ENCODE measurements around the gene STPG4. TPM values are rescaled to one million over a fixed set of nuclear protein-coding genes. Genes with fewer than 3 reads are reported as not detected.

The STPG4 gene
- total RNA-seq, 1 donor from 2014 or later, result 0.64 TPM

GRCh38 chr2:47089083-47089464 lies 66.0 kb downstream of the STPG4 start:
- no peak overlapping the region for H3K4me3 Mint-ChIP-seq (ENCODE audit: unreplicated experiment)
- peaks cover 27% of the 10 kb centered on the region for H3K4me1 ChIP-seq (ENCODE audit: insufficient read depth, low read length)
- no peak for FAIRE-seq

GRCh38 chr2:47088371-47089082 lies 66.6 kb downstream of the STPG4 start:
- Histone ChIP-seq H3K36me3 (ENCODE audit: insufficient read depth, low read length) (no peaks in the 10 kb centered on the region), H3K27ac (ENCODE audit: low read depth, low read length) (peak overlapping the region; percentile 65), H3K9ac (ENCODE audit: low read length) (peak overlapping the region; percentile 52), H3K4me1 (ENCODE audit: insufficient read depth, low read length) (peaks cover 31% of the 10 kb centered on the region), H2AFZ (ENCODE audit: low read depth, low read length) (peak overlapping the region; percentile 48), H3K9me3 (ENCODE audit: insufficient read depth, low read depth, low read length) (no peaks in the 10 kb centered on the region), H3K27me3 (ENCODE audit: insufficient read depth, low read length) (no peaks in the 10 kb centered on the region), H3K4me3 (ENCODE audit: insufficient read depth, low read depth, low read length) (no peak overlapping the region), H4K20me1 (ENCODE audit: insufficient read depth, low read length) (no peaks in the 10 kb centered on the region), H3K79me2 (ENCODE audit: insufficient read depth, low read length) (no peaks in the 10 kb centered on the region), H3K4me2 (ENCODE audit: low read length) (peak overlapping the region; percentile 54)
- Mint-ChIP-seq H3K9me3 (ENCODE audit: unreplicated experiment) (no peaks in the 10 kb centered on the region), H3K27ac (ENCODE audit: unreplicated experiment) (peak overlapping the region; percentile 44), H3K4me3 (ENCODE audit: unreplicated experiment) (peak overlapping the region; percentile 20), H3K4me1 (ENCODE audit: low read depth, unreplicated experiment) (peaks cover 35% of the 10 kb centered on the region), H3K27me3 (ENCODE audit: low read depth, unreplicated experiment) (peaks cover 3% of the 10 kb centered on the region), H3K36me3 (ENCODE audit: low read depth, unreplicated experiment) (no peaks in the 10 kb centered on the region)
- no peak for TF ChIP-seq CTCF (IDR thresholded peaks at IDR 0.05; ENCODE audit: insufficient read depth, low read depth, low read length)
- no peak for TF ChIP-seq EZH2 (IDR thresholded peaks at IDR 0.05; ENCODE audit: insufficient read depth, low read length)
- FAIRE-seq, result no peak
- peak; percentile 58 for DNase-seq (ENCODE audit: low read depth)

More at GRCh38 chr2:47089083-47089464, 66.0 kb downstream of the STPG4 start:
- peaks cover 34% of the 10 kb centered on the region for H3K4me1 Mint-ChIP-seq (ENCODE audit: low read depth, unreplicated experiment)
- DNase-seq (ENCODE audit: low read depth), result peak; percentile 66
- no peaks in the 10 kb centered on the region for H3K9me3 Mint-ChIP-seq (ENCODE audit: unreplicated experiment)
- no peaks in the 10 kb centered on the region for H3K27me3 ChIP-seq (ENCODE audit: insufficient read depth, low read length)
- no peaks in the 10 kb centered on the region for H4K20me1 ChIP-seq (ENCODE audit: insufficient read depth, low read length)
- peak overlapping the region; percentile 48 for H2AFZ ChIP-seq (ENCODE audit: low read depth, low read length)
- H3K4me2 ChIP-seq (ENCODE audit: low read length), result peak overlapping the region; percentile 54
- no peaks in the 10 kb centered on the region for H3K9me3 ChIP-seq (ENCODE audit: insufficient read depth, low read depth, low read length)
- TF ChIP-seq EZH2 (IDR thresholded peaks at IDR 0.05; ENCODE audit: insufficient read depth, low read length) (no peak), CTCF (IDR thresholded peaks at IDR 0.05; ENCODE audit: insufficient read depth, low read depth, low read length) (no peak)
- H3K4me3 ChIP-seq (ENCODE audit: insufficient read depth, low read depth, low read length), result no peak overlapping the region
- H3K79me2 ChIP-seq (ENCODE audit: insufficient read depth, low read length), result no peaks in the 10 kb centered on the region
- H3K36me3 Mint-ChIP-seq (ENCODE audit: low read depth, unreplicated experiment), result no peaks in the 10 kb centered on the region
- H3K27ac Mint-ChIP-seq (ENCODE audit: unreplicated experiment), result peak overlapping the region; percentile 44
- H3K36me3 ChIP-seq (ENCODE audit: insufficient read depth, low read length), result no peaks in the 10 kb centered on the region
- peak overlapping the region; percentile 52 for H3K9ac ChIP-seq (ENCODE audit: low read length)
- H3K27me3 Mint-ChIP-seq (ENCODE audit: low read depth, unreplicated experiment), result peaks cover 3% of the 10 kb centered on the region
- peak overlapping the region; percentile 65 for H3K27ac ChIP-seq (ENCODE audit: low read depth, low read length)

GRCh38 chr2:47087051-47087450 lies 68.1 kb downstream of the STPG4 start:
- Histone ChIP-seq H3K4me3 (ENCODE audit: insufficient read depth, low read depth, low read length) (no peak overlapping the region), H4K20me1 (ENCODE audit: insufficient read depth, low read length) (no peaks in the 10 kb centered on the region), H3K79me2 (ENCODE audit: insufficient read depth, low read length) (no peaks in the 10 kb centered on the region), H3K27me3 (ENCODE audit: insufficient read depth, low read length) (no peaks in the 10 kb centered on the region), H3K9ac (ENCODE audit: low read length) (no peak overlapping the region), H2AFZ (ENCODE audit: low read depth, low read length) (no peak overlapping the region), H3K27ac (ENCODE audit: low read depth, low read length) (no peak overlapping the region), H3K4me1 (ENCODE audit: insufficient read depth, low read length) (peaks cover 31% of the 10 kb centered on the region), H3K36me3 (ENCODE audit: insufficient read depth, low read length) (no peaks in the 10 kb centered on the region), H3K9me3 (ENCODE audit: insufficient read depth, low read depth, low read length) (no peaks in the 10 kb centered on the region), H3K4me2 (ENCODE audit: low read length) (no peak overlapping the region)
- no peak for TF ChIP-seq EZH2 (IDR thresholded peaks at IDR 0.05; ENCODE audit: insufficient read depth, low read length)
- H3K4me1 Mint-ChIP-seq (ENCODE audit: low read depth, unreplicated experiment), result peaks cover 35% of the 10 kb centered on the region
- FAIRE-seq (no peak), DNase-seq (ENCODE audit: low read depth) (no peak)
- H3K4me3 Mint-ChIP-seq (ENCODE audit: unreplicated experiment), result no peak overlapping the region
- H3K27ac Mint-ChIP-seq (ENCODE audit: unreplicated experiment), result no peak overlapping the region
- H3K36me3 Mint-ChIP-seq (ENCODE audit: low read depth, unreplicated experiment), result no peaks in the 10 kb centered on the region
- H3K27me3 Mint-ChIP-seq (ENCODE audit: low read depth, unreplicated experiment), result peaks cover 3% of the 10 kb centered on the region
- no peaks in the 10 kb centered on the region for H3K9me3 Mint-ChIP-seq (ENCODE audit: unreplicated experiment)

All from astrocyte (in vitro differentiated cells and primary cell).